Gastrocnemius medialis (tissue), 4 donors: ENCODE results near the gene MANEA.

Source experiments
- POLR2A ChIP-seq, 2 donors: fragments of 450-650 bp; IDR thresholded peaks; one replicate each; pipeline ENCODE4 v1.6.1; 2017; ENCODE audit warnings: antibody characterized with exemption in 2 of 2, mild to moderate bottlenecking in 2 of 2, moderate library complexity in 2 of 2
- TF ChIP-seq, protein P1 (sequence below), 5 experiments: fragments of 450-650 bp in 3 of 5; fragments of 200-600 bp in 2 of 5; sonication (generic) in 2 of 5; IDR thresholded peaks in 4 of 5; conservative IDR thresholded peaks in 1 of 5; 1 replicate in 4 of 5; 2 replicates in 1 of 5; pipeline ENCODE4 v1.5.1; 2016 to 2019; ENCODE audit warnings: antibody characterized with exemption in 5 of 5, mild to moderate bottlenecking in 3 of 5, moderate library complexity in 3 of 5

DNA sequence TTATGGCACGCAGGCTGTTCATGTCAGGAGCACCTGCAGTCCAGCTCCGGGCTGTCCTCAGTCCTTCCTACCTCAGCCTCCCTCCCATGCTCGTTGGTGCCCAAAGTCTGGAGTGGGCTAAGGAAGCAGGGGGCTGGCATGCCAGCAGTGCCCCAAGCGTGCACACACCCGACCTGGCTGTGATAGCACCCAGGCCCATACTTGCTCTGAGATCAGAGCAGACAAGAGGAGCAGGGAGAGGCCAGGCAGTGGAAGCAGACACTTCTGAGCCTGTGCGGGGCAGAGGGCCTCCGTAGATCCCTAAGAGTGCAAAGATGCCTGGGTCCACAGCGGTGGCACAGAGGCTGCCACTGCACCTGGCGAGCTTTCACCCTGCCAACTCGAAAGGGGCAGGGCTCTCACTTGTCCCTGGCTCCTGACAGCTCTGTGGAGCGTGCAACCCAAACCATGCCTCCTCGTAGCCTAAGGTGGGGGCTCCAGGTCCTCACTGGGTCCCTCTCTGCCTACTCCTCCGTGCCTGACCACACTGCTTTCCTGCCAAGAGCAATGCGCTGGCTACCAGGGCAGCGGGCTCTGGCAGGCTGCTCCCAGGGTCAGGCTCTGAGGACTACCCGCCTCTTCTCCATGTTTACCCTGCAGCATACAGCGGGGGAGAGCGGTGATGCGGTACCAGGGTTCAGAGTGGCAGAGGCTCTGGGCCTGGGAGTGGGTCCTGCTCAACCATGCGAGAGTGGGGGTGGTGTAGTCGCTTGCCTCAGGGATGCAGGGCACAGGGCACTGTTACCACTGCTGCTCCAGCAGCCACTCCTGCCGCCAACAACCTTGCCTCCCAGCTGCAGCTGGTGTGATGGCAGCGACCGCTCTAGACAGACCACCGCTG, 59.5 kb downstream of the MANEA start:
- TF ChIP-seq, protein P1, sequence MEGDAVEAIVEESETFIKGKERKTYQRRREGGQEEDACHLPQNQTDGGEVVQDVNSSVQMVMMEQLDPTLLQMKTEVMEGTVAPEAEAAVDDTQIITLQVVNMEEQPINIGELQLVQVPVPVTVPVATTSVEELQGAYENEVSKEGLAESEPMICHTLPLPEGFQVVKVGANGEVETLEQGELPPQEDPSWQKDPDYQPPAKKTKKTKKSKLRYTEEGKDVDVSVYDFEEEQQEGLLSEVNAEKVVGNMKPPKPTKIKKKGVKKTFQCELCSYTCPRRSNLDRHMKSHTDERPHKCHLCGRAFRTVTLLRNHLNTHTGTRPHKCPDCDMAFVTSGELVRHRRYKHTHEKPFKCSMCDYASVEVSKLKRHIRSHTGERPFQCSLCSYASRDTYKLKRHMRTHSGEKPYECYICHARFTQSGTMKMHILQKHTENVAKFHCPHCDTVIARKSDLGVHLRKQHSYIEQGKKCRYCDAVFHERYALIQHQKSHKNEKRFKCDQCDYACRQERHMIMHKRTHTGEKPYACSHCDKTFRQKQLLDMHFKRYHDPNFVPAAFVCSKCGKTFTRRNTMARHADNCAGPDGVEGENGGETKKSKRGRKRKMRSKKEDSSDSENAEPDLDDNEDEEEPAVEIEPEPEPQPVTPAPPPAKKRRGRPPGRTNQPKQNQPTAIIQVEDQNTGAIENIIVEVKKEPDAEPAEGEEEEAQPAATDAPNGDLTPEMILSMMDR (IDR thresholded peaks at IDR 0.05 in 4 of 5, conservative IDR thresholded peaks at IDR 0.05 in 1 of 5), result no peak
- TF ChIP-seq POLR2A (IDR thresholded peaks at IDR 0.05), result no peak
